HG03432 (cell line): ENCODE measurements around the gene MDFI.

ENCODE experiments used
- ATAC-seq: cut with Tn5 transposase; IDR thresholded peaks from one replicate; pipeline ENCODE4 v1.9.1; 2021; ENCODE audit warnings: mild to moderate bottlenecking, moderate library complexity; ENCODE audit not compliant: unreplicated experiment

MDFI gene

DNA sequence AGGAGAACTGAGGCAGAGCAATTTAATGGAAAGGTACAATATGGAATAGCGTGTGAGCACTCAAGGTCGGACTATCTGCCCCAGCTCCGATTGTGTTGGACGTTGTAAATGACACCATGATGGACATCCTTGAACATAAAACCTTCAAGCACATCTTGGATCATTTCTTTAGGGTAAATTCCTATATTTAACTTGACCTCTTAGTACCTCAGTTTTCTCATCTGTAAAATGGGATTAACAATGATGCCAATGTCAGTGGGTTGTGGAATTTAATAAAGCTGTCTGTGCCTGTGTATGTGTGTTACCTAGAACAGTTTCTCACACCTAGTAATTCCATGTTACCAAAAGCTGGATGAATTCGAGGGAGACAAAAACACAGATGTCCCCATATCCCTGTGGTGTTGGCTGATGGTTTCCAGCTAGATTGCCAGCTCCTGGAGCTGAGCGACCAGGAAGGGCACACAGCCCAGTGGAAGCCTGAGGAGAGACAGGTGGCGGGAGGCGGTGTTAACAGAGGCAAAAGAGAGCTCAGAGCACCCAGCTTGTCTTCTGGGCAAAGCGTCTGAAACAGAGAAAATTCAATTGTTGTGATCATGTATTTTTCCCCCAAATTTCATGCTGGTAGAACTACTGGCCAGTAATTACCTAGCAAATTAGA lies 32.6 kb downstream of the MDFI start:
- no peak for ATAC-seq

DNA sequence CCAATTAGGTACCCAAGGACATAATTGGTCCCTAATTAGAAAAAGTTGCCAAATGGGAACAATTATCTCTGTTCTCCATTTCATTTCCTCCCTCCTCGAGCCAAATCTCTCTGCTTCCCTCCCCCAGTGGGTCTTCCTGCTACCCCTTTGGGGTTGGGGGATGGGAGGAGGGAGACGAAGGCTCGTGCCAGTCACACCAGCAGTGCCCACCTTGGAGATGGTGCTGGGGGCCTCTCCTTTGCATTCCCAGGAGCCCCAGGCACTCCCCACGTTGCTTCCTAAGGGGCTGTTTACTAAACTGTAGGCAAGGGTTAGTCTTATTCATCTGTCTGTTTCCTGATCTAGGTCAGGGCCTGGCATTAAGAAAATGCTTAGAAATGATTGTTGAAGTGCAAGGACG lies 33.1 kb downstream of the MDFI start:
- no peak for ATAC-seq

DNA sequence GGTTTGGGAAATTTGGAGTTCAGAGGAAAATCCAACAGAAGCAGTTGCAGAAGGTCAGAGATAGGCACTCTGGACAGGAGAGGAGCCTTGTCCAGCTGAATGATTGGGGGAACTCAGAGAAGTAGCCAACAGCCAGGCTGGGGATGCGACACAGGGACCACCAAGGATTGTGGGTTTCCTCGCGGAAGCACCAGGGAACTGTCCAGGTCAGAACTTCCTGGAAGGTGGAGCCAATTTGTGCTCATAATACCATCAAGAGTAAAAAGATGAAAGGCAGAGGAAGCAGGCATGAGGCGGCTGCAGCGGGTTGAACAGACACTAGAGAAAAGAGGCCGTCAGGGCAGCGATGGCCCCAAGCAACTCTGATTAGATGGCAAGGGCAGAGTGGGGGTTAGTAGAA lies 33.7 kb downstream of the MDFI start:
- ATAC-seq = no peak

DNA sequence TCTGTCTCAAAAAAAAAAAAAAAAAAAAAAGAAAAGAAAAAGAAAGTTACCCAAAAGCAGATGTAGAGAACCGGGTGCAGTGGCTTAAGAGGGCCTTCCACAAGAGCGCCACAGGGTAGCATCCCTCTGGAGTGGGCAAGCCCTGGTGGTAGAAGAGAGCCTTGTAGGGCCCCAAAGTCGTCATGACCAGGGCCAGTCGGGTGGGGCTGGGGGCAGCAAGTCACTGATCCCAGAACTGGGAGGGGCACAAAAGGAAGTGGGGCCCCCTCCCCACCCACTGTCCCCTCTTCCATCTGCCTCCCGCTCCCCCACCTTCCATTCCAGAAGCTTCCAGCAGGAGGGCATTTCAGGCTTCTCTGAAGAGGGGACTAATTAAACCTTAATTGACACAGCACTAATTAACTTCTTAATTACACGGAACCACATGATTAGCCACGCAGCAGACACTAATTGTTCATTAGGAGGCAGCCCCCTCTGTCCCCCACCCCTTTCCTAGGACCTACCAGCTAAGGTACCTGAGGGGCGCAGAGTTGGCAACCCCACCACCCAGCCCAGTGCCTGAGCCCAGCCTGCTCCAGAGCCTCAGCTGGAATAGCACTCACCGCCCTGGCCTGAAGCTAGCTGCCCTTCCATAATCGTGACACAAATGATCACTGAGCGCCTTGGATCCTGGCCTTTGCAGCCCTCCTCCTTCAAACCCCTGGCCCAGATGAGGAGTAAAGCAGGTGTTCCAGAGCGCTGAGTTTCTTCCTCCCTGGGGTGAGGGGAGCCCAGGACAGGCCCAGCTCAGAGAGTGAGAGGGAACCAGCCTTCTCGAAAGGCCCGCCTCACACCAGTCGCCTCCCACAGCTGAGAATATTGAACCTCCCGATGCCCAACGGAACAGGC lies 34.8 kb downstream of the MDFI start:
- no peak for ATAC-seq

DNA sequence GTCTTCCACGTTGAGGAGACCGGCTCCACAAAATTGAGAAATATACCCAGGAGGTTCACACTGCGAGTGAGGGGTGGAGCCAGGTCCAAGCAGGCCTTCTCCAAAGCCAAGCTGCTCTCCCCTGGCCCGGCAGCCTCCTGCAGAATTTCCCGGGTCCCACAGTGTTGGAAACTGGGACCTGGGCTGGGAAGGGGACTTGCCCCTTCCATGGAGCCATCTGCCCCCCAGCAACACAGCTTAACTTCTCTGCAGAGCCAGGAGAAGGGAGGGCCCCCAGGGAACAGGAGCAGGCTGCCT lies 35.4 kb downstream of the MDFI start:
- no peak for ATAC-seq

DNA sequence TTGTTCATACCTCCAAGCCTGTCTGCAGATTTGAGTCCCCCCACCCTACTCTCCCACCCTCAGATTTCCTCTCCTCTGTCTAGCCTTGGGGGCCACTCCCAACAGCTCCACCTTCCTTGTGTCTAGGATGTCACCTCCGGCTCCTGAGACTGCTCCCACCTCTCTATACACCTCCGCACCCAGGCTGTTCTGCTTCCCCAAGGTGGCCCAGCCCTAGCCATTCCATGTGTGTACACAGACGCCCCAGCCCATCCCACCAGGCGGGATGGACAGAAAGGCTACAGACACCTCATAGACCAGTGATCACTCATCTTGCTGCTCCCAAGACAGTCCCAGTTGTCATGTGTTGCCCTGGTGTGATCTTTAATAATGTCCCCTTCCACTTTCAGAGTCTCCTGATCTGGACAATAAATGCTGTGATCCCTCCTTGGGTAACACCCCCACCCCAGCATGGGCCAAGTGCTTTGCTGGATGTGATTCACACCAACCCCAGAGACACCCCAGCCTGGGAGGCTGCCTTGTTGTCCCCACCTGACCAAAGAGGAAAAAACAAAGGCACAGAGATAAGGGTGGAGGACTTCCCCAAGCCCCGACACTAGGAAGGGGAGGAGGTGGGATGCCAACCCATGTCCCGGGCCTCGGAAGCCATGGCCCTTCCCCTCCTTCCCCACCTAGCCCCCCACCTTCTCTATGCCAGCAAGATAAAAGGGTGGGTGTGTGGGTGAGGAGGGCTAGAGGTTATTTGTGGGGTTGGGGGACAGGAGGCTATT lies 36.1 kb downstream of the MDFI start:
- no peak for ATAC-seq

DNA sequence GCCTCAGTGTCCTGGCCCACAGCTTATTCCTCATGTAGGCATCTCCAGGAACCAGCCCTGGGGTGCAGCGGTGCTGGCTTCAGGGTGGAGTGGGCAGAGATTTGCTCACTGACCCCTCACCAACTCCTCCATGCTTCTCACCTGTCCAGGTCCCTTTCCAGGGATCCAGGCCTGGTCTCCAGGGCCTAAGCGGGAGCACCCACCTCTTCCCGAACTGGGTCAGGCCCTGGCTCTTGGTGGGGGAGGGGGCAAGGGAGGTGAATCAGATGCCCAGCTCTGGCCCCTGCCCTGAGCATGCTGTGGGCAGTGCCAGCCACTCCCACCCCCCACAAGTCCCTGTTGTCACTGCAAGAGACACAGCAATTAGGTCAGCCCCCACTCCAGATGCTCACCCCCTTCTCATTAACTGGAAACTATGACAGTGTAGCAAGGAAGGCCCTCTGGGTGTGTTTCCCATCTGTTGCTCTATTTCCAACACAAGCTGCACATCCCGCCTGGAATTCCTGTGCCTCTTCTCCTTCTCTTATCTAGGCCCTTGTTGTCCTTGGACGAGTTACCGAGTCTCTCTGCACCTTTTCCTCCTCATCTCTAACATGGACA lies 37.0 kb downstream of the MDFI start:
- no peak for ATAC-seq

DNA sequence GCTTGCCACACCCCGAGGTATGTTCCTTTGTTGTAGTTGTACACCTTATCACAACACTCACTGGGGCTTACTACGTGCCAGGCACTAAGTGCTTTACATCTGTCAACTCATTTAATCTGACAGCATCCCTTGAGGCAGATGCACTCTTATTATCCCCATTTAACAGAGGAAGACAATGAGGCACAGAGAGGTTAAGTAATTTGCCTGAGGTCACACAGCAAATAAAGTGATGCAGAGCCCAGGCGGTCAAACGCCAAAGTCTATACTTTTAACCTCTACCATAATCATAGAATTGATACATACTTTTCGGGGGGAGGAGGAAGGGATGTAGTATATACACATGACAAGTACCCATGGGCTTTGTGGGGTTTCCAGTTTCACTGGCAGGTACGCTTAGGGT lies 37.7 kb downstream of the MDFI start:
- no peak for ATAC-seq

DNA sequence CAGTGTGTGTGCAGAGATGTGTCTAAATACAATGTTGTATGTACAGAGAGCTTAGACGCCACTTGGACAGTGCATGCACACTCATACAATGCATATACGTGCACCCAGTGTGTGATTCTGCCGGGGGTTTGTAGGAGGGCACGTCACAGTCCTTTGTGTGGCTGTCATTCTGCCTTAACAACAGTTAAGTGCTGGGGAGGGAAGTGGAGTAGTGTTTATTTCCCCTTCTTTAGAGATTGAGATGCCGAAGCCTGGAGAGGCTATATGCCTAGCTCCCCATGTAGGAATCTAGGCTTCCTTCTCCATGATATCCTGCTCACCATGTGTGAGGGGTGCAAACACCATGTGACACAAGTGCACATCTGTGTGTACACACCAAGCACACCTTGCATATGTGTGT lies 38.2 kb downstream of the MDFI start:
- no peak for ATAC-seq

DNA sequence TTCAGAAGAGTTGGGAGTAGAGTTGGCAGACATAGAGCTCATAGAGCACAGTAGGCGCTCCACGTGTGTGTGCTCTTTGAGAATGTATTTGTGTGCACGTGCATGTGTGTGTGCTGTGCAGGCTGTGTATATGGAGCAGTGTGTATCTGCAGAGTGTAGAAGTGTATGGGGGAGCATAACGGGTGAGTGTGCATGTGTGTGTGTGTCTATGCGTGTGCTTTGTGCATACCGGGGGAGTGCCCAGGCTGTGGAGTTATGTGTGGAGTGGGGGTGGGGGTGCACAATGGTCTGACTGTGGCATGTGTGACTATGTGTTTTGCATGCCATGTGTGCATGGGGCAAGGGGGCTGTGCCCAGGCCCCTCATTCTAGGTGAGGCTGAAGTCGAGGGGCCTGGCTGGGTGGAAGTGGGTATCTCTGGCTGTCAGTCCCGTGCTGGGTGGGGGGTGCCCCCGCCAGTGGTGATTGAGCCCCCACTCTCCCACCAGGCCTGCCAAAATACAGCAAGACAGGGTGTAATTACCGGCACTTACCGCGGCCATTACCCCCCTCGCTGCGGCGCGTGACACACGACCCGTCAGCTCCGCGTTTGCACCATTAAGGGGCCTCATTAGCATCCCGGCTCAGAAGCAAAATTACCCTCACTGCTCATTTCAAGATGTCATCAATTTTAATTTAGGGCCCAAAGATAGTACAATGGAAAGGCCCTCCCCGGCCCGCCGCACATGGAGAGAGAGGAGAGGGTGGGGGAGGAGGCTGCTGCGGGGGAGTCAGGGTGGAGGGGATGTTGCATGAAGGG lies 39.1 kb downstream of the MDFI start:
- no peak for ATAC-seq

DNA sequence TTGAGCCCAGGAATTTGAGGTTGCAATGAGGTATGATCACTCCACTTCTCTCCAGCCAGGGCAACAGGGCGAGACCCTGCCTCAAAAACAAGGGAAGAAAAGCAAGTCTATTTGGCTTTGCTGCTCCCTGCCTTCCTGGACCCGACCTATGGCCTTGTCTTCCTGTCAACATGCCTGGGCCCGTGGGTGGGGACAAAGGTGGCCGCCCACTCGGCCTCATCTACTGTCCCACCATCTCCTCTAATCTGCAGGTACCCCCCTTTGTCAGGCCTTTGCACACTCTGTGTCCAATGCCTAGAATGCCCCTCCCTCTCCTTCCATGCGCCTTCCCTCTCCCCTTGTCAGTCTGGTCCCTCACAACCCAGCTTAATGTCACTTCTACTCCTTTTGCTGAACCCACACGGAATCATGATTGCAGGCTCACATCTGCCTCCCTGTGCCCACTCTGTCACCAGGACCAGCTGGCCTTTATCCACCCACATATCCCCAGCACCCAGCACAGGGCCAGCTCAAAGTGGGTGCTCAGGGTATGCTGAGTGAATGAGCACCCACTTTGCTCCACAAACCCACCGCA lies 40.3 kb downstream of the MDFI start:
- ATAC-seq = no peak

DNA sequence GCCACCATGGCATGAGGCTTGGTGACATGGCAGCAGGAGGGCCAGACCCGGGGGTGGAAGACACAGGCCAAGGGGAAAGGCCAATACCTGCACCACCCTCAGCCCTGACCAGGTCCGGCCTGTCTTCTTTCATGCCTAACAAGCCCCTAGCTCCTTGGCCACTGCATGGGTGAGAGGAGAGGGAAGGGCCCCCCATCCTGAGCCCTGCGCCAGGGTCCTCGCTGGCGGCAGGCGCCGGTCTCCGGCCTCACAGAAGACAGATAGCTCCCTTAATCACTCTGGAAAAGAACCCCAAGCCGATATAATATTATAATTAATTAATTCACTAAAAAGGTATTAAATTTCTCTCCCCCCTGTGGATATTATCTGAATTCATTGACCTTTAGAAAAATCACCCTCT lies 41.4 kb downstream of the MDFI start:
- no peak for ATAC-seq

DNA sequence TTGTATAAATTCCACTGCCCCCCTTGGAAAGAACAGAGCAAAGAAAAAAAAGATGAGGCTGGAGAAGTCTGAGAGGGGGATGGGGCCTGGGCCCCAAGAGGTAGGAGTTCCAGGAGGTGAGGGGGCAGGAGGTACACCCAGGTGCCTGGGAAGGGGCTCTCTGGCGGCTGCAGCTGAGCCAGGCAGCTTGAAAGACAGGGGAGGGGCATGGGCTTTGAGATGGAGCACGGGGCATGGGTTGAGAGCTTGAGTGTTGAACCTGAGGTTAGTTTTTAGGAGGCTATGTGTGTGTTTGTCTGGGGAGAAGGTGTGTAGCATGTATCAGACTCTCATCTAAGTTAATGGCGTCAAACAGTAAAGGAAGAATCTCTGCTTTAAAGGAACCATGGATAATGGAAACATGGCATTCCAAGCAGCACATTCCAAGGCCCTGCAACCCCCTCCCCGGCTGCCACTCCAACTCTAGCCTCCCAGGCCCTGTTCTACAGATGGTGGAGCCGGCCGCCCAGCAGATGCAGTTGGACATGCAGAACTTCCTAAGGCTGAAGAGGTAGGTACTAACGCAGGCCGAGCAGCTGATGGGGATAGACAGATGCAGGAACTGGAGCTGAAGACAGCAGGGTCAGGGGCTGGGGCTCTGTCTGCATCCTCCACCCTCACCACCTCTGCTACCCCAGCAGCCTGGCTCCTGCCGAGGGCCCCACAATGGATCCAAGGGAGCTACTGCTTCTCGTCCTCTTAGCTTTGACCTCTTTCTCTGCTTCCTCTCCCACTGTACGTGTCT lies 42.1 kb downstream of the MDFI start:
- no peak for ATAC-seq

DNA sequence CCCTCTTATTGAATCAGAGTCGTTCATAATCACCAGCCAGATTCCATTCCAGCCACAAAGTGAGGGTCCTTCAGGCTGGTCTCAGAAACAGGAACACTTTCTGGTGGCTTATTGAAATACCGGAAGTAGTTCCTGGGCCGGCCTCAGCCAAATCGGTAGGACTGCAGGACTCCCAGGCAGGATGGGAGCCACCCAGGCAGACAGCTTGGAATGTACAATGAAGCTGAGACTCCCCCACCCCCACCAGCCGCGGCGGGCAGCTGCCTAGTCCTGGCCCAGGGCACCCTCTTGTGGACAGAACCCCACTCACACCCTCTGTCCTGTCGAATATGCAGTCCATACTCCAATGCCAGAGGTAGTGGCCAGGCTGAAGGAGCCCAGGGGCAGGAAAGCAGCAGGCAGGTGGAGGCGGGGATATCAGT lies 43.8 kb downstream of the MDFI start:
- peak; percentile 50 for ATAC-seq

DNA sequence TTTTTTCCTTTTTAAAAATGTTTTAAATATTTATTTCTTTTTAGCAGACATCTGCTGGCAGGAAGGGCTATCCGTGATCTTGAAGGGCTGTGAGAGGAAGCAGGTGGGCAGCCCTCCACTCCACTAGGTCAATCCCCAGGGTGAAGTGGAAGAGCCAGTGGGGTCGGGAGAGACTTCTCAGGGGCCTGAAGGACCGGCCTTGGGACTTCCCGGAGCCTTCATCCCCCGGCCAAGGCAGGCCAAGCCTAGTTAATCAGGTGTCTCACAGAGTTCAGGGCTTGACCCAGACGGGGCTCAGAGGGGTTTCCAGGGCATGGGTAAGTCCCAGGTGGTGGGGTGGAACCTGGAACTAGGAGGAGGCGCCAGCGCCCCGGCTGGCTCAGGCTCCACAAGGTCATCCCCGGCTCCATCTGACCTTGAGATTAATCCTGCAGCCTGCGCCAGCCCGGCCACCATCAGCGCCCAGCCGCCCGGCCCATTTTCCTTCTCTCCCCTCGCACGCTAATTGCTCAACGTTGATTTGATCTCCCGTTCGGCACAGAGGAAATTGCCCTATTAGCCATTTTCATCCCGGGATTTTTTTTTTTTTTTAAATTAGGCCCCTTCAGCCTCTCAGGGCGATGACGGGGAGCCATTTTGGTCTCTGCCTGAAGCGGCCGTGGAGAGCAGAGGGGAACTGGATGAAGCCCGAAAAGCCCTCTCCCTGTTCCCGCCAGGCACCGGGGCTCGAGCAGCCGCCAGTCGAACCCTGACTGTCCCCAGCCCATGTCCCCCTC lies 44.4 kb downstream of the MDFI start:
- no peak for ATAC-seq

DNA sequence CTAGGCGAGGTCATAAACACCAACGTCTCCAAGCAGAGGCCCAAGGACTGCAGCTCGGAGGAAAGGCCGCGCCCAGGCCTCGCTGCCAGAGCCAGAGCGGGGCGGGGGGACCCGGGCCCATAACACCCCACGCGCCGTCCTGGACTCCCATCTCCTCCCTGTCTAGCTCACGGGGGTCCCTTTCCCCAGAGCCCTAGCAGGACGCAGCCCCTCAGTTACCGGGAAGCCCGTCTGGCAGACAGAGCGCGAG lies 44.9 kb downstream of the MDFI start:
- peak; percentile 2 for ATAC-seq

DNA sequence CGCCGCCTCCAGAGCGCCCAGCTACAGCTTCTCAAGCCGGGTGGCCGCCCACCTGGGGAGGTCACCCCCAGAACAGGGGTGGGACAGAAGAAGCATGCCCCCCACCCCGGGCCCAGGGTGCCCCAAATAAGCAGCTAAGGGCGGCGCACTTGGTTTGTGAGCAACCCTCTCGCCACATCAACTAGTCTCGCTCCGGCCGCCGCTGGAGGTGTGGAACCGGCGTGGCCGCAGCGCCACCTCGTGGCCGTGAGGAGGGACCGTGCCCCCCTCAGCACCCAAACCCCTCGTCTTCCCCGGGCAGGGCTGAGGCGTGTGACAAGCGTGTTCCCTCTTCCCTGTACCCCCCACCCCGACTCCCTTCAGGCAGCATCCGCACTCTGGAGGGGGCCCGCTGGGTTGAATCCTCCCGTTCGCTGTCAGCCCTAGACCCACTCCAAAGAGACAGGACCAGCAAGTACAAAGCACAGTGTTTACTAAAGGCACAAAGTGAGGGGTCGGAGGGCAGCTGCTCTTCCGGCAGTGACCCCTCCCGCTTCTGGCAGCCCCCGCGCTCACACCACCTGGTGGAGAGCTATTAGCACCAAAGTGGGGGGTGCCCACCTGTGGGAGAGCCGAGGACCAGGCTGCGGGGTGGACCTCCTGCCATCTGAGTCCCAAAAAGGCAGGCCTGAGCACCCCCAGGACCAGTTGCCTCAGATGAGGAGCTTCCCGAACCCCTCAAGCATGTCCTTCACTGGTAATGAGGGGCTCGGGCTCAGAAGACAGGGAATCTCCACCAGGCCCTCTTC lies 45.4 kb downstream of the MDFI start:
- ATAC-seq = peak; percentile 70
